Eye (tissue), 1 donor: Measurements from ENCODE around the gene TRIM60.
"Not testable (repeated sequence)": the region's sequence is repeated elsewhere in the genome, so short reads cannot be mapped to it uniquely, and the experiment has no call there.

Experiments used
- DNase-seq: peaks from one replicate; pipeline ENCODE4 v3.0.0-alpha.2; 2015

TRIM60 gene

GRCh38 chr4:165055601-165056000, 23.8 kb downstream of the TRIM60 start:
- no peak for DNase-seq

DNA sequence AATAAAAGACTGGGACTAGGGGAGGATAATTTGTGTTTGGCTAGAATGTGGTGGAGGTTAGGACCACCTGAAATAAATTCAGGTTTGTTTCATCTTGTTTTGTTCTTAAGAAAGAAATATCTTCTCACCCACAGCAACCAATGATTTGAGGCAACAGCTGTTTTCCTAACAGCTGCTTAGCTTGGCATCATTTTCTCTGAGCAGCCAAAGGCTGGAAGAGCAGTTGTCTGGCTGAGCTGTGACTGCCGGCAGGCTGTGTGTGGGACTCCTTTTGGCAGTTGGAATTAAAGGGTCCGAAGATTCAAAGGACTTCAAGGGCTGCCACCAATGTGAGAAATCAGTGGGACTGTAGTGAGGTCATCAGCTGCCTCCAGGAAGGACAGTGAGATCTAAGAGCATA, 26.9 kb downstream of the TRIM60 start:
- peak; percentile 16 for DNase-seq

DNA sequence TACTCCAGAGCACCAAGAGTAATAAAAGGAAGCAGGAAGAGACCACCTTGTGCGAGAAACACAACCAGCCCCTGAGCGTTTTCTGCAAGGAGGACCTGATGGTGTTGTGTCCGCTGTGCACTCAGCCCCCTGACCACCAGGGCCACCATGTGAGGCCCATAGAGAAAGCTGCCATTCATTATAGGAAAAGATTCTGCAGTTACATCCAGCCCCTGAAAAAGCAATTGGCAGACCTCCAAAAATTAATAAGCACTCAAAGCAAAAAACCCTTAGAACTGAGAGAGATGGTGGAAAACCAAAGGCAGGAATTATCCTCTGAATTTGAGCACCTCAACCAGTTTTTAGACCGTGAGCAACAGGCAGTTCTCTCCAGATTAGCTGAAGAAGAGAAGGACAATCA, 27.6 kb downstream of the TRIM60 start:
- peak; percentile 19 for DNase-seq

DNA sequence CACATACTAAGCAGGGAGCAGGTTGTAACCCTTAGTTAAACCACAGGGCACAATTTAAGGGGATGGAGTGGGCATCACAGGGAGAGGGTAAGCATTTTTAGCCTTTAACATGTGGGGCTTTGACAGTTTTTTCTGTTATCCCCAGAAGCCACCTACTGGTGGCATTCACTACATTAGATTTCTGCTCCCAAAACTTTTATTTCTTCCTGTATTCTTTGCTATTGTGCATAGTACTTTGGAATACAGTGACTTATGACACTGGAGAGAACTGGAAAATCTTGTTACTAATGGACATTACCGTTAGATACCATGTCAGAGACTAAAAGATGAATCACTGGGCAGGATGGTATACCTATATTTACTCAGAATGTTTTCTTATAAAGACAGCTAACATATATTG, 29.1 kb downstream of the TRIM60 start:
- no peak for DNase-seq

DNA sequence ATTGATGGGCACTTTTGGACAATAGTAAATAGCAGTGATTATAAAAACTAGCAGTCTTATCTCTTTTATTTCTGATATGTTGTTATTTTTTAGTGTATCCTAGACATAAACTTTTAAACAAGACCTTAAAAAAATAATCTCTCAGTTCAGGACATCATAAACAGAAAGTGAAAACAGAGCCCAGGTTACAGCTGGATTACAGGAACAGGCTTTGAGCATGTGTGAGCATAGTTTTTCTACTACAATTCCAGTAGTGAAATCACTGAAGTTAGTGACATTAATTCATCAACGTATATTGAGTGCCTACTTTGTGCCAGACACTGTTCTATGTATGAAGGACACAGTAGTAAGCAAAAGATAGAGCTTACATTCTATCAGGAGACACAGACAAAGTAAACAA, 38.8 kb downstream of the TRIM60 start:
- DNase-seq, result no peak

DNA sequence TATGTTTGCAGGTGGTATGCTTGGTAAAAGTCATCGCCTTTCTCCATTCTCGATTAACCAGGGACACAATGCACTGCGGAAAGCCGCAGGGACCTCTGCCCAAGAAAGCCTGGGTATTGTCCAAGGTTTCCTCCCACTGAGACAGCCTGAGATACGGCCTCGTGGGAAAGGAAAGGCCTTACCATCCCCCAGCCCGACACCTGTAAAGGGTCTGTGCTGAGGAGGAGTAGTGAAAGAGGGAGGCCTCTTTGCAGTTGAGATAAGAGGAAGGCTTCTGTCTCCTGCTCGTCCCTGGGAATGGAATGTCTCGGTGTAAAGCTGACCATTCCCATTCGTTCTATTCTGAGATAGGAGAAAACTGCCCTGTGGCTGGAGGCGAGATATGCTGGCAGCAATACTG, 41.5 kb downstream of the TRIM60 start:
- DNase-seq, result not testable (repeated sequence)

DNA sequence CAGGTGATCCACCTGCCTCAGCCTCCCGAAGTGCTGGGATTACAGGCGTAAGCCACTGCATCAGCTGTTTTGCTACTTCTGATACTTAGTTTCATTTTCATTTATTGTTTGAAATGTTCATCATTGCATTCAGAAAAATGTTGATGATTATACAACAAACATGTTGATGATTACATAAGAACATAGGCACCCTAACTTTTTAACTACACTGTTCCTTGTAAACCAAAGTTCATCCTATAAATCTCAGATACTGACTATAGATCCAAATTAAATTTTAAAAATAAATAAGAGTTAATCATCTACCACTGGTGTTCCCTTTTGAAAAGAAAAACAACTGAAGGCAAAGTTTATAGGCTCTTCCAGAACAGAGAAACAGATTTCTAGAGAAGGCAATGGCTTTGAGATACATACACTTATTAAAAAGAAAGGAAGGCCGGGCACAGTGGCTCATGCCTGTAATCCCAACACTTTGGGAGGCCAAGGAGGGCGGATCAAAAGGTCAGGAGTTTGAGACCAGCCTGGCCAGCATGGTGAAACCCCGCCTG, 45.3 kb downstream of the TRIM60 start:
- no peak for DNase-seq

GRCh38 chr4:165079476-165079875, 47.7 kb downstream of the TRIM60 start:
- no peak for DNase-seq

GRCh38 chr4:165084787-165085186, 53.0 kb downstream of the TRIM60 start:
- DNase-seq, result not testable (repeated sequence)

- no peak for DNase-seq
Measured at GRCh38 chr4:165085946-165086345, 54.1 kb downstream of the TRIM60 start.

- DNase-seq, result no peak
Measured at GRCh38 chr4:165088366-165088765, 56.6 kb downstream of the TRIM60 start.
